CD4-positive, alpha-beta T cell (primary cell): ENCODE results near the gene AOC2. TPM values are rescaled to one million over a fixed set of nuclear protein-coding genes. Genes with fewer than 3 reads are reported as not detected.
"Not testable (repeated sequence)": the region's sequence is repeated elsewhere in the genome, so short reads cannot be mapped to it uniquely, and the experiment has no call there.

ENCODE experiments used
- ATAC-seq: fragments of 200-7000 bp; cut with Tn5 transposase; one replicate; pipeline ENCODE4 v1.10.0; 2022; ENCODE audit warnings: mild to moderate bottlenecking; ENCODE audit not compliant: poor library complexity
- CTCF ChIA-PET: fragments of 350-600 bp; sonication (Branson Sonifier 250); formaldehyde crosslinking; loops from one replicate; lab custom pipeline; 2021; ENCODE audit warnings: antibody characterized with exemption, inconsistent platforms; lab: Charles Lee
- POLR2A ChIA-PET: fragments of 350-600 bp; sonication (Branson Sonifier 250); formaldehyde crosslinking; loops from one replicate; lab custom pipeline; 2021; ENCODE audit warnings: antibody characterized with exemption, inconsistent platforms; lab: Charles Lee
- DNase-seq, 14 experiments: peaks; one replicate each; pipeline ENCODE4 v3.0.0-alpha.2; 2013 to 2020; ENCODE audit warnings: mixed read lengths in 2 of 14
- H3K27ac ChIP-seq, 2 donors: one replicate each; pipeline versions ENCODE4 v1.5.1 to v1.7.0; 2013; ENCODE audit warnings: low read length in 2 of 2, low read depth in 1 of 2, mild to moderate bottlenecking in 1 of 2
- H3K27me3 ChIP-seq, 2 experiments: 1 replicate in 1 of 2; 2 replicates in 1 of 2; pipeline versions ENCODE4 v1.6.1 to v1.7.0; 2013; ENCODE audit warnings: low read length in 2 of 2, control low read depth in 1 of 2, mild to moderate bottlenecking in 1 of 2, moderate library complexity in 1 of 2; ENCODE audit not compliant: insufficient read depth in 2 of 2, control insufficient read depth in 1 of 2
- H3K36me3 ChIP-seq: one replicate; pipeline ENCODE4 v1.6.1; 2013; ENCODE audit warnings: low read length, control low read depth; ENCODE audit not compliant: insufficient read depth
- H3K4me1 ChIP-seq: one replicate; pipeline ENCODE4 v1.6.1; 2013; ENCODE audit warnings: low read length, control low read depth; ENCODE audit not compliant: insufficient read depth
- H3K4me3 ChIP-seq: one replicate; pipeline ENCODE4 v1.5.1; 2013; ENCODE audit warnings: mild to moderate bottlenecking, low read length, moderate library complexity
- H3K9me3 ChIP-seq, 2 experiments: 1 replicate in 1 of 2; 2 replicates in 1 of 2; pipeline versions ENCODE4 v1.6.1 to v1.7.0; 2013; ENCODE audit warnings: low read length in 2 of 2, mild to moderate bottlenecking in 2 of 2, control low read depth in 1 of 2, moderate library complexity in 1 of 2; ENCODE audit not compliant: control insufficient read depth in 1 of 2, insufficient read depth in 1 of 2
- H3K27ac Mint-ChIP-seq: one replicate; pipeline ENCODE4 v1.8.0; 2020; ENCODE audit warnings: mixed read lengths
- H3K27me3 Mint-ChIP-seq: one replicate; pipeline ENCODE4 v1.8.0; 2021; ENCODE audit warnings: mixed read lengths
- H3K36me3 Mint-ChIP-seq: one replicate; pipeline ENCODE4 v1.8.0; 2021; ENCODE audit warnings: low read depth, mixed read lengths
- H3K4me1 Mint-ChIP-seq: one replicate; pipeline ENCODE4 v1.8.0; 2021; ENCODE audit warnings: low read depth, mixed read lengths
- H3K4me3 Mint-ChIP-seq: one replicate; pipeline ENCODE4 v1.8.0; 2020; ENCODE audit warnings: mild to moderate bottlenecking, mixed read lengths
- H3K9me3 Mint-ChIP-seq: one replicate; pipeline ENCODE4 v1.8.0; 2020; ENCODE audit warnings: mixed read lengths
- CTCF ChIP-seq: fragments of 200-600 bp; IDR thresholded peaks from one replicate; pipeline ENCODE4 v1.8.0; 2022; ENCODE audit warnings: antibody characterized with exemption, mild to moderate bottlenecking
- intact Hi-C, 2 experiments: fragments of 100-400 bp; cut with DNase I in 1 of 2; cut with micrococcal nuclease in 1 of 2; formaldehyde crosslinking; loops; one replicate each; pipeline versions ENCODE4 v1.15.1 to v1.9.0; 2023 to 2025; cut with DNase I, micrococcal nuclease
- total RNA-seq, 174 experiments: library from RNA in 2 of 174; stranded (reverse) in 2 of 174; gene quantifications; one replicate each; pipeline ENCODE4 v1.2.3 and lab custom pipeline; 2021 to 2026

Gene AOC2
- total RNA-seq, 2 experiments from 2014 or later: 2.5 to 2.9 TPM

GRCh38 chr17:42866631-42867575 lies 22.5 kb downstream of the AOC2 start:
- H3K9me3 Mint-ChIP-seq: peaks cover 2% of the 10 kb centered on the region
- Histone ChIP-seq H3K27me3 (peaks cover 7 to 8% of the 10 kb centered on the region in 2 experiments), H3K4me1 (no peaks in the 10 kb centered on the region), H3K36me3 (no peaks in the 10 kb centered on the region), H3K4me3 (no peak overlapping the region), H3K9me3 (no peaks in the 10 kb centered on the region), H3K27ac (no peak overlapping the region)
- no peaks in the 10 kb centered on the region for H3K4me1 Mint-ChIP-seq
- ChIA-PET POLR2A (no interaction called here), CTCF (no interaction called here)
- no peak for ATAC-seq
- no peak overlapping the region for H3K27ac Mint-ChIP-seq
- no peak overlapping the region for H3K4me3 Mint-ChIP-seq
- TF ChIP-seq CTCF: no peak
- no peaks in the 10 kb centered on the region for H3K36me3 Mint-ChIP-seq
- DNase-seq: no peak
- intact Hi-C loops: no loop called here
- H3K27me3 Mint-ChIP-seq: peaks cover 15% of the 10 kb centered on the region

- H3K27ac ChIP-seq, H3K36me3 ChIP-seq, H3K9me3 Mint-ChIP-seq, H3K27me3 ChIP-seq, ATAC-seq, H3K36me3 Mint-ChIP-seq, H3K4me3 Mint-ChIP-seq, H3K4me1 Mint-ChIP-seq, H3K9me3 ChIP-seq, H3K27ac Mint-ChIP-seq, H3K4me1 ChIP-seq, POLR2A ChIA-PET, CTCF ChIA-PET, intact Hi-C loops, DNase-seq, H3K4me3 ChIP-seq: not testable (repeated sequence)
- H3K27me3 Mint-ChIP-seq: peaks cover 17% of the 10 kb centered on the region
Observed at GRCh38 chr17:42867694-42868261, 23.4 kb downstream of the AOC2 start.

GRCh38 chr17:42868338-42868737 lies 24.0 kb downstream of the AOC2 start:
- ATAC-seq: no peak
- H3K27me3 ChIP-seq: peaks cover 7 to 13% of the 10 kb centered on the region in 2 experiments
- H3K27ac ChIP-seq: no peak overlapping the region
- no peak overlapping the region for H3K4me3 Mint-ChIP-seq
- CTCF ChIA-PET: no interaction called here
- no peak for DNase-seq
- peaks cover 2% of the 10 kb centered on the region for H3K9me3 Mint-ChIP-seq
- H3K4me3 ChIP-seq: no peak overlapping the region
- POLR2A ChIA-PET: no interaction called here
- intact Hi-C loops: no loop called here
- H3K36me3 Mint-ChIP-seq: no peaks in the 10 kb centered on the region
- TF ChIP-seq CTCF: no peak
- no peaks in the 10 kb centered on the region for H3K36me3 ChIP-seq
- no peak overlapping the region for H3K27ac Mint-ChIP-seq
- peaks cover 22% of the 10 kb centered on the region for H3K27me3 Mint-ChIP-seq
- no peaks in the 10 kb centered on the region for H3K9me3 ChIP-seq
- no peaks in the 10 kb centered on the region for H3K4me1 ChIP-seq
- H3K4me1 Mint-ChIP-seq: no peaks in the 10 kb centered on the region
